HG03575 (cell line): ENCODE results near the gene GYG2.
"Not testable (repeated sequence)": the region's sequence is repeated elsewhere in the genome, so short reads cannot be mapped to it uniquely, and the experiment has no call there.

ENCODE experiments used
- ATAC-seq: cut with Tn5 transposase; IDR thresholded peaks from one replicate; pipeline ENCODE4 v1.9.1; 2021; ENCODE audit not compliant: unreplicated experiment, insufficient number of reproducible peaks, low FRiP score; ENCODE audit errors: extremely low read depth

GYG2 gene

DNA sequence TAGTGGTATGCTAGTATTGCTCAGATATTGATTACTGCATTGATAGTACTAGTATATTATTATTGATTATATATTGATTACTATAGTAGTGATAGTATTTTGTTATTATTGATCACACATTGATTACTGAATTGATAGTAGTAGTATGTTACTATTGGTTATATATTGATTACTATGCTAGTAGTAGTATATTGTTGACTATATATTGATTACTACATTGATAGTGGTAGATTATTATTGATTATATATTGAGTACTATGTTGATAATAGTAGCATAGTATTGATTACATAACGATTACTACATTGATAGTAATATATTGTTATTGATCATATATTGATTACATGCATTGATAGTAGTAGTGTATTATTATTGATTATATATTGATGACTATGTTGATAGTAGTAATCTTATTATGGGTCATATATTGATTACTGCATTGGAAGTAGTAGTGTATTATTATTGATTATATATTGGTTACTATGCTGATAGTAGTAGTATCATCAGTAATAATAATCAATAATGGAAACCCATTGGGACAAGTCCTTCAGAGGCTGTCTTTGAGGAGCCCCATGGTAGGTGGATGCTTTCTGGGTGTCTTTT, 30.6 kb downstream of the GYG2 start:
- ATAC-seq = no peak

GRCh38 chrX:2862404-2862803, 33.7 kb downstream of the GYG2 start:
- no peak for ATAC-seq

GRCh38 chrX:2863646-2864045, 34.9 kb downstream of the GYG2 start:
- ATAC-seq = no peak

GRCh38 chrX:2867206-2867605, 38.5 kb downstream of the GYG2 start:
- ATAC-seq = no peak

DNA sequence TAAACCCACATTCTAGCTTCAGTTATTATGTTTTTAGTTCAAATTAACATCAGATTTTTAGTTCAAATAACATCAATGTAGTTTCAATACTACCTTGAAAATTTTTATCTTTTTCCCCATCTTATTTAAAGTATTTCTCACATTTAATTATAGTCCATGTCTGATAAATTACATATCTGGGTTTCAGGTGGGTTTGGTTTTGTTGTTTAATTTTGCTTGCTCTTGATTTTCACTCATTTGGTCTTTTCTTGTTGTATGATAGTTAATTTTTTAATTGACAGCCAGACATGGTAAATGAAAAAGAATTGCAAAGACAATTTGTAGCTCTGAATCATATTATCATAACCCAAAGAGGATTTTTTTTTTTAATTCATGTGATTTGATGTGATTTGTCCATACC, 41.9 kb downstream of the GYG2 start:
- ATAC-seq = no peak

- ATAC-seq = no peak
These were observed 43.1 kb downstream of the GYG2 start for GRCh38 chrX:2871831-2872230.

DNA sequence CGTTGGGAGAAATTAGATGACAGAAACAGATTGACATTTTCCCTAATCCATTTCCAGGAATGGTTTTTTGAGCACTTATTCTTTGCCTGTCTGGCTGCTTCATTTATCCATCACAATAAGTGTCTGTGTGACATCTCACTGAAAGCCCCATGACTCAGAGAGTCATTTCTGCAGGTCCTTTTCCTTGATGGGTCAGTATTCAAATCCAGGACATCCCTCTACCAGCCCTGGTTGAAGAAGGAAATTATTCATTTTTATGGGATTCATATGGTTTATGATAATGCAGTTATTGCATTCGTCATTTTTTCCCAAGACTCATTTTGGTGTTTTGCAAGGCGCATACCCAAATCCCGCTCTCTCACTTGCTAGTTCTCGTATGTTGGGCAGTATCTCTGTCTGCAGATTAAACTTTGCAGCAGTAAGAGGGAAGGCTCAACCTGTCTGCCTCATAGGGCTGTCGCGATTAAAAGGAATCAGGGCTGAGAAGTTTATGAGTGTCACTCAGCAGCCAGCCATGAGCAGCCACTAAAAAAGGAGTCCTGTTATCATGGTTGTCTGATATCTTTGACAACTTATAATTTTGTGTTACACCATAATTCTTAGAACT, 44.0 kb downstream of the GYG2 start:
- no peak for ATAC-seq

- no peak for ATAC-seq
These were observed 45.7 kb downstream of the GYG2 start for GRCh38 chrX:2874222-2875135.

DNA sequence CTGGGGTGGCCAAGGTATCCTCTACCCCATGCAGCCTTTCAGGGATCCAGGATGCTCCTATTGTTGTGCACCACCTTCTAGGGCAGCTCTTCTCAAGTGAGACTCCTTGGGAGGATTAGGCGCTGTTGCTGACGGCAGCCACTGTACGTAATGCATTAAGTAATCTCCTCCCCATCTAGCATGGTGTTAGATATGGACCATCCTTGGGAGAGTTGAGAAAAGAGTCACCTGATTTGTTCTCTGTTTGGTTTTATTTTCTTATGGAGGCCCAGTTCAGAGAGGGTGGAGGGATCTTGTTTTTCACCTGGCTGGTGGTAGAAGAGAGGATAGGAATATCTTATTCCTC, 46.4 kb downstream of the GYG2 start:
- no peak for ATAC-seq

- no peak for ATAC-seq
These were observed 47.2 kb downstream of the GYG2 start for GRCh38 chrX:2875798-2876399.

DNA sequence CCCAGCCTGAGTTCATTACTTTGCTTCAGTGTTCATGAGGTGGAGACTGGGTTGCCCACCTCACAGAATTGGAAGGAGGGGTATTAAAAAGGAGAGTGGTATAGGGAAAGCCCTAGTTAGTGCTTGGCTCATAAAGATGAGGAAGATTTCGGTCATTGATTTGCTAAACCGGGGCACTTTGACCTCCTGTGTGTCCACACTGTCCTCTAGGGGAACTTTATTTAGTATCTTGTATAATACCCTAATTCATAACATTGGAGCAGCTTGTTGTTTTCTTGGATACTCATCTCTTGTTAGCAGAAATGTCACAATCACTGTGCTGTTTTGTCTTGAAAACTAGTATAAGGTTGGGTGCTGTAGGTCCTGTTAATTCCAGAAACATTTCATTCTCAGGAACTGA, 49.8 kb downstream of the GYG2 start:
- no peak for ATAC-seq

DNA sequence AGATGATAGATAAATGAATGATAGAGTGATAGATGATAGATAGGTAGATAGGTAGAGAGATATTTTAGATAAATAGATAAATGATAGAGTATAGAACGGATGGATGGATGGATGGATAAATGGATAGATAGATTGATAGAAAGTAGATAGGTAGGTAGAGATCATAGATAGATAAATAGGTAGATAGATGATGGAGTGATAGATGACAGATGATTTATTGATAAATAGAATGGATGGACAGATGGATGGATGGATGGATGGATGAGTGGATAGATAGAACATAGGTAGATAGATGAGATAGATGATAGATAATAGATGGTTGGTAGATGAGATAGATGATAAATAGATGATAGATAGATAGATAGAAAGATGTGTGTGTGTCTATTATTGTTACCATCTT, 50.9 kb downstream of the GYG2 start:
- no peak for ATAC-seq

GRCh38 chrX:2883770-2884169, 55.0 kb downstream of the GYG2 start:
- ATAC-seq = no peak

- ATAC-seq = no peak
These were observed 59.6 kb downstream of the GYG2 start for GRCh38 chrX:2888309-2888708.

DNA sequence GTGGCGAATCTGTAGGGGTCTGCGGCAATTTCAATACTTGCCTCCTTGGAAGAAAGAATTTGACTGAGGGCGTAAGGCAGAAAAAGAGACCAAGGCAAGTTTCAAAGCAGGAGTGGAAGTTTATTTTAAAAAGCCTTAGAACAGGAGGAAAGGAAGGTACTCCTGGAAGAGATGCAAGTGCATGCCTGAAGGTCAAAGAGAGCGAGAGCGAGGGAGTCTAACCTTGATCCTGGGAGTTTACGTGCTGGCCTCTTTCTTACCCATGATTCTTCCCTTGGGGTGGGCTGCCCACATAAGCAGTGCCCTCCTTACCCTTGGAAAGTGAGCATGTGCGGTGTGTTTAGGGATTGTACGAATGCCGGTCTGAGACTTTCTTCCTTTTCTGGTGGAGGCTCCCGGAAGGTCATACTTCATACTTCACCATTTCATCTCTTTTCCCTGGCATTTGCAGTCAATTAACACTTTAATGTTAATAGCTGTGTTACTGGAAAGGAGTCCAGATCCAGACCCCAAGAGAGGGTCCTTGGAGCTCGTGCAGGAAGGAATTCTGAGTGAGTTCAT, 60.4 kb downstream of the GYG2 start:
- ATAC-seq = no peak

DNA sequence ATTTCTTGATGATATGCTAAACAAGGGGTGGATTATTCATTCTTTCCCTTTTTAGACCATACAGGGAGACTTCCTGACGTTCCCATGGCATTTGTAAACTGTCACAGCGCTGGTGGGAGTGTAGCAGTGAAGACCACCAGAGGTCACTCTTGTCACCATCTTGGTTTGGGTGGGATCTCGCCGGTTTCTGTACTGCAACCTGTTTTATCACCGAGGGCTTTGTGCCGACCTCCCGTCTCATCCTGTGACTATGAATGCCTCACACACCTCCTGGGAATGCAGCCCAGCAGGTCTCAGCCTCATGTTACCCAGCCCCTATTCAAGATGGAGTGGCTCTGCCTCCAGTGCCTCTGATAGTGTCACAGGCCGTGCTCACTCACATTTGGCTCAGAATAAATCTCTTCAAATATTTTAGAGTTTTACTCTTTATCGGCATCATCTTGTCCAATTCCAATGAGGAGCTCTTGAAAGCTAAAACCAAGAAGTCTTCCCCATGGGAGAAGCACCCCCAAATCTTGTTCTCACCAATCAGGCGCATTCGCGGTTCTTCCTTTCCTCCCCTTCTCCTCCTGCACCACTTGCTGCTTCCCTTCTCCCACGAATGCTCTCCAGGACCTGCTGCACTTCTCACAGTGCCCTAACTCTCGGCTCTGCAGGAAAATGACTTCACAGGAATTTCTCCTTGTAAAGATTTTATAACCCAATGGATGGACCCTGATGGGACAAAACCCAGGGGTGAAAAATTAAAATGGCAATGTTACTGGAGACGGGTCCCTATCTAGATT, 61.2 kb downstream of the GYG2 start:
- not testable (repeated sequence) for ATAC-seq

DNA sequence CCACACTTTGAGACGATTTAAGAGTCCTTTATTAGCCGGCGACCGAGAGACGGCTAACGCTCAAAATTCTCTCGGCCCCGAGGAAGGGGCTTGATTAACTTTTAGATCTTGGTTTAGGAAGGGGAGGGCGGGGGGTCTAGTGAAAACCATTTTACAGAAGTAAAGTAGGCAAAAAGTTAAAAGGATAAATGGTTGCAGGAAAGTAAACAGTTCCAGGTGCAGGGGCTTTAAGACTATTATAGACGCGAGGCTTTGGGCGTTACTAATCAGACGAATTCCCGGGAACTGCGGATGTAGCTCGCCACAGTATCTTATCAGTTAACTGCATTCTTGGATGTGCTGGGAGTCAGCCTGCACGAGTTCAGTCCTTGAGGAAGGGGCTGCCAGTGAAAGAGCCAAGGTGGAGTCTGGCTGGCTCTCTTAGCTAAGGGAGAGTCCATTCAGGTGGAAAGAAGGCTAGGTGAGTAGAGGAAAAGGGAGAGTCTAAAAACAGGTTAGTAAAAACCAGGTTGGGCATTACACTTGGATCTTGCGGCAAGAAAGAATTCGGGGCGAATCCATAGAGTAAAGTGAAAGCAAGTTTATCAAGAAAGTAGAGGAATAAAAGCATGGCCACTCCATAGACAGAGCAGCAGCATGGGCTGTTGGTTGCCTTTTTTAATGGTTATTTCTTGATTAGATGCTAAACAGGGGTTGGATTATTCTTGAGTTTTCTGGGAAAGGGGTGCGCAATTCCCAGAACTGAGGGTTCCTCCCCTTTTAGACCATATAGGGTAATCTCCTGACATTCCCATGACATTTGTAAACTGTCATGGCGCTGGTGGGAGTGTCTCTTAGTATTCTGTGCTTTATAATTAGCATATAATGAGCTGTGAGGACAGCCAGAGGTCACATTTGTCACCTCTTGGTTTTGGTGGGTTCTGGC, 62.1 kb downstream of the GYG2 start:
- ATAC-seq = not testable (repeated sequence)

DNA sequence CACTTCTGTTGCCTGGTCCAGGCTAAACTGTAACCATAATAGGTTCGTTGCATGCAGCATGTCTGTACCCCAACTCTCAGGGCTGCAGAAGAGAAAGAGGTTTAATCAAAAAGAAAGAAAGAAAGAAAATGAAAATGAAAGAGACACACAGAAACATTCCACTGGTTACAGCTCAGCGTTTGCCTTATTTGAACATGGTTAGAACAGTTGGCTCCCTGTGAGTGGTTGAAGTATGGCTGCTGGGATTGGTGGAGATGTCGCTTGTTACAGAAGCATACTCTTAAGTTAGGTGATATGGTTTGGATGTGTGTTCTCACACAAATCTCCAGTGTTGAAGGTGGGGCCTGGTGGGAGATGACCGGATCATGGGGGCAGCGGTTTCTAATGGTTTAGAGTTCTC, 64.1 kb downstream of the GYG2 start:
- no peak for ATAC-seq
